ENCODE measurements around the gene PLA2G2F.
A peak's percentile ranks its signal among the peaks of the same experiment; 100 is the strongest.

PLA2G2F gene

GRCh38 chr1:20143734-20144565 lies 4.8 kb downstream of the PLA2G2F start:
- DNase-seq, result no peak

DNA sequence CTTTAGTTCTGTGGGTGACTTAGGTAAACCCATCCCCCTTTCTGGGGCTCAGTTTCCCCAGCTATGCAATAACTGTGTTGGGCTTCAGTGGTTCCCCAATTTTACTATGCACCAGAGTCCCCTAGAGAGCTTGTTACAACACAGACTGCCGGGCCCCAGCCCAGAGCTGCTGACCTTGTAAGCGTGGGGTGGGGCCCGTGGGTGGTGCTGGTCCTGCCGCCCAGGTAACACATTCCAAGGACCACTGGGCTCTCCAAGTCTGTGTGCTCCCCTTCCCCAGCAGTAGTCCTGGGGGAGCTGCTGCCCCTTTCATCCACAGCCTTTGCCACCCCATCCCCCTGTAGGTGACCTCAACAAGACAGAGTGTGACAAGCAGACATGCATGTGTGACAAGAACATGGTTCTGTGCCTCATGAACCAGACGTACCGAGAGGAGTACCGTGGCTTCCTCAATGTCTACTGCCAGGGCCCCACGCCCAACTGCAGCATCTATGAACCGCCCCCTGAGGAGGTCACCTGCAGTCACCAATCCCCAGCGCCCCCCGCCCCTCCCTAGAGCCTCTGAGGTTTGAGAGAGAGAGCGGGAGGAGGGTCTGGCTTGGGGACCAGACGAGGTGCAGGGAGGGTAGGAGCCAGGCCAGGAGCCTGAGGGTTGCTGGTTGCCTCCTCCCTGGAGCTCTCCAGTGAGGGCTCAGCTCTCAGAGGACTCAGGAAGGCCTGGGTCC lies 8.9 kb downstream of the PLA2G2F start:
- no peak for DNase-seq

GRCh38 chr1:20148571-20149500 lies 9.7 kb downstream of the PLA2G2F start:
- no peak for DNase-seq

DNA sequence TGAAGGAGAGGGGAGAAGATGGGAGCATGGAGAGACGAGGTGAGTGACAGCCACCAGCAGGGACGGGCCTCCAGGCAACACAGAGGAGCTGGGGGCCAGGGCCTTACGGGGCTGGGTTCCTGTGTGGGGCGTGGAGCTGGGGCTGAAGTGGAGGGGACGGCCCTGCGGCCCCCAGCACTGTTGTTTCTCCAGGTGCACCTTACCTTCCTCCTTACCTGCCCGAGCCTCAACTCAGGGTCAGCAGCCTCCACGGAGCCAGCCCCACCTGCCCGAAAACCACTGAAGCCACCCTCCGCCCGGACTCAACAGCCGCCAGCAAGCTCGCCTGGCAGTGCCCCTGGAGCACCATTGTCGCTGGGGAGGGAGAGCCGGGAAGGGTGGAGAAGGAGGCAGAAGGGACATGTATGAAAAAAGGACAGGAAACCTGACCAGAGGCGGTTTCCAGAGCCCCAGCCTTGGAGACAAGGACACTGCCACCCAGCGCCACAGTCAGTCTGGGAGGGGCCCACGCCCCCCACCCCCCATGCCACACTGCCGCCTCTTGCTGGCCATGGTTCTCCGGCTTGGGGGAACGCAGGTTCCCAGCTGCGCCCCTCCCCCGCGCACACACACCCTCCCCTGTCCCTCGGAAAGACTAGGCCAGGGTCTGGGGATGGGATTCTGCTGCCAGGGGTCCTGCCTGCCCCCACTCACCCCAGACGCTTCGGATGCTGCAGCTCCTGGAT lies 10.6 kb downstream of the PLA2G2F start:
- no peak for DNase-seq

GRCh38 chr1:20150326-20150705 lies 11.2 kb downstream of the PLA2G2F start:
- DNase-seq, result no peak

DNA sequence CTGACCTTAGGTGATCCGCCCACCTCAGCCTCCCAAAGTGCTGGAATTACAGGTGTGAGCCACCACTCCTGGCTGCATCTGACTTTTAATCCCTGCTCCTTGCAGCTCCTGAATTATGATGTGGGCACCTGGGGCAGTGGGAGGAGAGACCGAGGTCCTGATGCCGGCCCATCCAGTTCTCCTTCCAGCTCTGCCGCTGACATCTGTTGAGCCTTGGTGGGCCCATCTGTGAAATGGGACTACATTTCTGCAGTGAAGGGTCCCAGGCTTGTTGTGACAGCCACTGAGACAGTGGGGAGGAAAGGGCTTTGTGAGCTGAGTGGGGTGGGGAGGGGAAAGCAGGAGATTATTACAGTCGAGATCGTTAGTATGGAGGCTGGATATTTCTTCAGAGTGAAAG lies 11.8 kb downstream of the PLA2G2F start:
- DNase-seq, result no peak

DNA sequence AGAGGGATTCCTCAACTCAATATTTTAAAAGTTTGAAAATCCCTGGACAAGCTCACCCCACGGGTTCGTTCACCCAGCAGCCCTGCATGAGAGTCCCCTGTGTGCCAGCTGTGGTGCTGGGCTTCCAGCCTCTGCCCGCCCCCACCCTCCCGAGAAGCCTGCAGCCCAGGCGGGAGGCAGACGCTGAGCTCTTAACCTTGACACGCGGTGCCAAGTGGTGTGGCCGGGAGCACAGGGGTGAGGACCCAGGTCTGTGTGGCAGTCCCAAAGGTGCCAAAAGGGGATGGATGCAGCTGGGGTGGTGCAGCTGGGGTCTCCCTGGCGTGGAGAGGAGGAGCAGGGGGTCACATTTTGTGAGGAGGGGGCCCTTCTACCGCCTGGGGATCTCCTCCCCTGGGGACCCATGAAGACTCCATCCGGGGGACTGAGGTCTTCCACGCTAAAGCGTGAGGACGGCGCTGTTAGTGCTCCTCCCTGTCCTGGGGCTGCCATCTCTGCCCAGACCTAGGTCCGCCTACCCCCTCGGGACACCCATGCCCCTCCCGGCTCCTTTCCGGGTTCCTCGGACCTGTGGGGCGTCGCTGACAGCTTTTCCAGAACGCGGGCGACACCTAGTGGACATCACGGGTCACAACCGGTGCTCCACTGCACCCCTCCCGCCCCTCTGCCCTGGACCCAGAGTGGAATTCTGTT lies 12.9 kb downstream of the PLA2G2F start:
- DNase-seq, result peak; percentile 78

DNA sequence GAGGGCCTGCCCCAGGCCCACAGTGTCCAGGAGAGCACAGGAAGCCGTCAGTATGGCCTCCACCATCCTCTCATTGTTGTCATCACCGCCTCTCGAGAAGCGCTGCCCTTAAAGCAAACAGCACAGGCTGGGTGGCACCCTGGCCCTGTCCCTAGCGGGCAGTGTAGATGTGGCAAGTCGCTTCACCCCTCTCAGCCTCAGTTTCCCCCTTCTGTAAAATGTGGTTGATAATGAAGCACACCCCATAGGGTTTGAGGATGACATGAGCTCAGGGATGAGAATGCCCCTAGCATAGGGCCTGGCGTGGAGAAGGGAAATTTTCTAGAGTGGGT lies 13.4 kb downstream of the PLA2G2F start:
- DNase-seq, result no peak

- no peak for DNase-seq
Observed at GRCh38 chr1:20153000-20153418, 13.9 kb downstream of the PLA2G2F start.

- peak; percentile 30 for DNase-seq
Observed at GRCh38 chr1:20154301-20154831, 15.2 kb downstream of the PLA2G2F start.

GRCh38 chr1:20158358-20159070 lies 19.4 kb downstream of the PLA2G2F start:
- DNase-seq, result no peak

DNA sequence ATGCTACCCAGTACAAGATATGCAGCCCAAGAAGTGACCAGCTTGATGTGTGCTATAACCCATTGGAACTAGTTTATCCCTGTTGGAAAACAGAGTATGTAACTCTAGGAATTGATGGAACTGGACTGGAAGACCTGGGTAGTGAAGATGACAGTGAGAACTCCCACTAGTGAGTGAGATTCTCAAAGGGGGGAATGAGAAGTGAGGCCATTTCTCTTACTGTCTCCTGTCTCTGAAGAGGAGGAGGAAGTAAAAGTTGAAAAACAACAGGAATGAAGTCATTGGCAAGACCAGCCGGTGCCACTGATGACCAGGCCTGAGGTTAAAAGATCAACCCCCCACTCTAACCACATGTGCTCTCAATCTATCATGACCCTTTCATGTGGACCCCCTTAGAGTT lies 20.9 kb downstream of the PLA2G2F start:
- peak; percentile 46 for DNase-seq

- DNase-seq, result no peak
Observed at GRCh38 chr1:20164694-20165202, 25.6 kb downstream of the PLA2G2F start.

- peak; percentile 61 for DNase-seq
Observed at GRCh38 chr1:20165522-20165951, 26.4 kb downstream of the PLA2G2F start.

- DNase-seq, result no peak
Observed at GRCh38 chr1:20166051-20166450, 26.9 kb downstream of the PLA2G2F start.

DNA sequence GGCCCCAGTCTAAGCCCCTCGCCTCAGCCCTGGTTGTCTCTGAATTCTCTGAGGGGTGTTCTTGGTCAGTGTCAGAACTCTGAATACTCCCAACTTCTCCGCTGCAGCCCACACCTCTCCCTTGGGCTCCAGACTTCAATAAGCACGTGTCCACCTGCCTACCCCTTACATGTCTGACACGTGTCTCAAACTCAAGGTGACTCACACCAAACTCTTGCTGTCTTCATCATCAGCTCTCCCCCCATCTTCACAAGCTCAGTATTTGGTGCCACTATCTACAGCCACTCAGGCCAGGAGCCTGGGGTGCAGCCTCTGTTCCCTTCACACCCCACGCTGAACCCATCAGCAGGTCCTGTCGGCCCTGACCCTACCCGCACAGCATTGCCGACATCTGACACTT lies 28.0 kb downstream of the PLA2G2F start:
- no peak for DNase-seq

GRCh38 chr1:20168564-20169491 lies 29.7 kb downstream of the PLA2G2F start:
- no peak for DNase-seq

- no peak for DNase-seq
Observed at GRCh38 chr1:20169932-20170331, 30.8 kb downstream of the PLA2G2F start.

- no peak for DNase-seq
Observed at GRCh38 chr1:20172033-20172590, 33.0 kb downstream of the PLA2G2F start.

Data from OCI-M1 (cell line).